GM23248 (cell line): ENCODE results near the gene CD79A. TPM values are rescaled to one million over a fixed set of nuclear protein-coding genes. Genes with fewer than 3 reads are reported as not detected.

ENCODE experiments used
- DNase-seq: peaks from one replicate; pipeline ENCODE4 v3.0.0-alpha.2; 2015
- H2AFZ ChIP-seq: fragments of 200-600 bp; sonication (generic); 2 replicates; pipeline ENCODE4 v1.6.1; 2016; ENCODE audit warnings: antibody characterized with exemption
- H3F3A ChIP-seq: fragments of 200-600 bp; sonication (generic); 2 replicates; pipeline ENCODE4 v1.6.1; 2016; ENCODE audit warnings: mild to moderate bottlenecking, antibody characterized with exemption, mixed run types; ENCODE audit not compliant: insufficient read depth
- H3K27ac ChIP-seq: fragments of 200-600 bp; sonication (generic); 2 replicates; pipeline ENCODE4 v1.5.1; 2016; ENCODE audit warnings: mild to moderate bottlenecking
- H3K27me3 ChIP-seq: fragments of 200-600 bp; sonication (generic); replicated peaks from 2 replicates; pipeline ENCODE4 v1.6.1; 2016; ENCODE audit warnings: mild to moderate bottlenecking; ENCODE audit not compliant: insufficient read depth
- H3K36me3 ChIP-seq: fragments of 200-600 bp; sonication (generic); 2 replicates; pipeline ENCODE4 v1.6.1; 2016; ENCODE audit warnings: low read depth, mild to moderate bottlenecking
- H3K4me1 ChIP-seq: fragments of 200-600 bp; sonication (generic); 2 replicates; pipeline ENCODE4 v1.6.1; 2016; ENCODE audit warnings: mild to moderate bottlenecking; ENCODE audit not compliant: insufficient read depth
- H3K4me2 ChIP-seq: fragments of 200-600 bp; sonication (generic); one replicate; pipeline ENCODE4 v1.6.1; 2016; ENCODE audit warnings: mild to moderate bottlenecking; ENCODE audit not compliant: unreplicated experiment
- H3K4me3 ChIP-seq: fragments of 200-600 bp; sonication (generic); 2 replicates; pipeline ENCODE4 v1.5.1; 2016; ENCODE audit warnings: mild to moderate bottlenecking
- H3K79me2 ChIP-seq: fragments of 200-600 bp; sonication (generic); 2 replicates; pipeline ENCODE4 v1.6.1; 2016; ENCODE audit warnings: mild to moderate bottlenecking; ENCODE audit not compliant: insufficient read depth
- H3K9ac ChIP-seq: fragments of 200-600 bp; sonication (generic); 2 replicates; pipeline ENCODE4 v1.6.1; 2016; ENCODE audit warnings: mild to moderate bottlenecking
- H3K9me2 ChIP-seq: fragments of 200-600 bp; sonication (generic); 2 replicates; pipeline ENCODE4 v1.6.1; 2016; ENCODE audit warnings: mixed run types, mild to moderate bottlenecking, moderate library complexity; ENCODE audit not compliant: insufficient read depth
- H3K9me3 ChIP-seq: fragments of 200-600 bp; sonication (generic); one replicate; pipeline ENCODE4 v1.6.1; 2017; ENCODE audit warnings: low read depth
- H4K20me1 ChIP-seq: fragments of 200-600 bp; sonication (generic); 2 replicates; pipeline ENCODE4 v1.6.0; 2016; ENCODE audit not compliant: insufficient read depth
- EZH2 ChIP-seq: fragments of 200-600 bp; sonication (generic); IDR thresholded peaks from 2 replicates; pipeline ENCODE4 v1.6.1; 2018; ENCODE audit warnings: antibody characterized with exemption, mild to moderate bottlenecking; ENCODE audit not compliant: insufficient read depth, poor library complexity, severe bottlenecking
- EZH2phosphoT487 ChIP-seq: fragments of 200-600 bp; sonication (generic); IDR thresholded peaks from 2 replicates; pipeline ENCODE4 v1.6.1; 2018; ENCODE audit warnings: antibody characterized with exemption, moderate library complexity, mild to moderate bottlenecking, low read depth; ENCODE audit not compliant: insufficient read depth
- WGBS, 2 experiments: methylation state at CpG; one replicate each; pipeline ENCODE4 v1.1.6; 2015 to 2017; ENCODE audit warnings: low lambda C conversion rate in 2 of 2, low coverage in 1 of 2; ENCODE audit errors: missing lambda C conversion rate in 2 of 2; 5-methylcytosine and 5-hydroxymethylcytosine counted together
- in situ Hi-C: fragments of 300-500 bp; cut with MboI; formaldehyde crosslinking; loops from 2 replicates; pipeline ENCODE4 v1.15.0; 2020
- polyA plus RNA-seq: library from polyadenylated mRNA; unstranded; fragments of >200 nt; fragmentation: Nextera tagmentation; extraction: Ambion mirVana; gene quantifications from 2 replicates; pipeline ENCODE4 v1.2.1, GENCODE V29; 2016
- total RNA-seq: library from RNA; depleted of rRNA; stranded (reverse); fragments of >200 nt; shearing (Covaris generic); gene quantifications from 2 replicates; pipeline ENCODE4 v1.2.3, GENCODE V29; 2014

Gene CD79A
- total and polyA plus RNA-seq, 2 experiments from 2014 or later = not detected

- Histone ChIP-seq H4K20me1 (no peaks in the 10 kb centered on the region), H2AFZ (no peak overlapping the region), H3K27me3 (peaks cover 47% of the 10 kb centered on the region), H3K9ac (no peak overlapping the region), H3F3A (0 out of 2 replicates have a peak, but pooled peaks cover under 1% of the 10 kb centered on the region), H3K79me2 (no peaks in the 10 kb centered on the region), H3K9me2 (no peaks in the 10 kb centered on the region), H3K4me1 (no peaks in the 10 kb centered on the region), H3K4me3 (no peak overlapping the region), H3K4me2 (no peak overlapping the region), H3K36me3 (no peaks in the 10 kb centered on the region), H3K27ac (no peak overlapping the region), H3K9me3 (no peaks in the 10 kb centered on the region)
- WGBS, 2 experiments = 13 to 15% methylated on average over 2 of the region's 2 CpGs
- DNase-seq = no peak
- in situ Hi-C loops = no loop called here
- TF ChIP-seq EZH2 (no peak), EZH2phosphoT487 (no peak)
Measured at GRCh38 chr19:41853768-41854167, 23.3 kb upstream of the CD79A start.

GRCh38 chr19:41859213-41859617 is 17.9 kb upstream of the CD79A start:
- Histone ChIP-seq H3K27ac (no peak overlapping the region; the same call in 1 of the 2 replicates), H2AFZ (peak overlapping the region; percentile 85), H3K79me2 (peaks cover 41% of the 10 kb centered on the region)

GRCh38 chr19:41859618-41860418 is 17.3 kb upstream of the CD79A start, which contains the start of gene RPS19:
RPS19 (plus strand) TSS chr19:41860255; CDS start chr19:41860775, 520 bp downstream.
- 1% methylated on average over 57 to 67 of the region's 76 CpGs for WGBS, 2 experiments
- in situ Hi-C loops = no loop called here
- Histone ChIP-seq H3K4me2 (peak within 1 kb of the TSS; percentile 93), H2AFZ (peak within 1 kb of the TSS; percentile 85), H3K9ac (peak within 1 kb of the TSS; percentile 99), H3K27ac (peak within 1 kb of the TSS; percentile 76), H3K4me3 (peak within 1 kb of the TSS; percentile 76), H4K20me1 (0 out of 2 replicates have a peak, but pooled peaks cover 15% of the 10 kb centered on the region), H3F3A (peaks cover 35% of the 10 kb centered on the region), H3K27me3 (peaks cover 7% of the 10 kb centered on the region), H3K9me2 (no peaks in the 10 kb centered on the region), H3K36me3 (peaks cover 37% of the 10 kb centered on the region), H3K4me1 (peaks cover 30% of the 10 kb centered on the region), H3K9me3 (no peaks in the 10 kb centered on the region), H3K79me2 (peaks cover 47% of the 10 kb centered on the region)
- TF ChIP-seq EZH2 = no peak
- TF ChIP-seq EZH2phosphoT487 = no peak
- DNase-seq = peak; percentile 99

More at GRCh38 chr19:41859213-41859617, 17.9 kb upstream of the CD79A start:
- Histone ChIP-seq H3K4me1 (peaks cover 30% of the 10 kb centered on the region), H3K27me3 (peaks cover 9% of the 10 kb centered on the region), H3F3A (peaks cover 29% of the 10 kb centered on the region), H4K20me1 (0 out of 2 replicates have a peak, but pooled peaks cover 13% of the 10 kb centered on the region), H3K4me2 (peak overlapping the region; percentile 70), H3K9me2 (no peaks in the 10 kb centered on the region), H3K36me3 (peaks cover 31% of the 10 kb centered on the region), H3K9ac (peak overlapping the region; percentile 55), H3K4me3 (peak overlapping the region; percentile 76), H3K9me3 (no peaks in the 10 kb centered on the region)
- in situ Hi-C loops = no loop called here
- no peak for DNase-seq
- TF ChIP-seq EZH2 = no peak
- TF ChIP-seq EZH2phosphoT487 = no peak
- WGBS, 2 experiments = 1% methylated on average over 8 of the region's 8 CpGs

GRCh38 chr19:41860419-41861115 is 16.5 kb upstream of the CD79A start:
- 0 out of 2 replicates have a peak, but pooled peaks cover 15% of the 10 kb centered on the region for H4K20me1 ChIP-seq
- no peak overlapping the region for H2AFZ ChIP-seq
- in situ Hi-C loops = no loop called here
- DNase-seq = peak; percentile 56
- no peak for TF ChIP-seq EZH2
- no peak for TF ChIP-seq EZH2phosphoT487
- H3K9ac ChIP-seq = peak overlapping the region; percentile 99
- H3K4me2 ChIP-seq = peak overlapping the region; percentile 93
- peak overlapping the region; percentile 76 for H3K27ac ChIP-seq
- H3K9me3 ChIP-seq = no peaks in the 10 kb centered on the region
- peak overlapping the region; percentile 76 for H3K4me3 ChIP-seq
- H3K79me2 ChIP-seq = peaks cover 55% of the 10 kb centered on the region
- H3K4me1 ChIP-seq = peaks cover 30% of the 10 kb centered on the region
- H3F3A ChIP-seq = peaks cover 42% of the 10 kb centered on the region
- peaks cover 45% of the 10 kb centered on the region for H3K36me3 ChIP-seq
- H3K9me2 ChIP-seq = no peaks in the 10 kb centered on the region
- WGBS, 2 experiments = 1 to 2% methylated on average over 21 to 39 of the region's 45 CpGs
- no peaks in the 10 kb centered on the region for H3K27me3 ChIP-seq
